ENCODE results near the gene RPTOR. TPM values are rescaled to one million over a fixed set of nuclear protein-coding genes. Genes with fewer than 3 reads are reported as not detected.

The RPTOR gene
- total RNA-seq, 1 donor from 2014 or later = 65.9 TPM

DNA sequence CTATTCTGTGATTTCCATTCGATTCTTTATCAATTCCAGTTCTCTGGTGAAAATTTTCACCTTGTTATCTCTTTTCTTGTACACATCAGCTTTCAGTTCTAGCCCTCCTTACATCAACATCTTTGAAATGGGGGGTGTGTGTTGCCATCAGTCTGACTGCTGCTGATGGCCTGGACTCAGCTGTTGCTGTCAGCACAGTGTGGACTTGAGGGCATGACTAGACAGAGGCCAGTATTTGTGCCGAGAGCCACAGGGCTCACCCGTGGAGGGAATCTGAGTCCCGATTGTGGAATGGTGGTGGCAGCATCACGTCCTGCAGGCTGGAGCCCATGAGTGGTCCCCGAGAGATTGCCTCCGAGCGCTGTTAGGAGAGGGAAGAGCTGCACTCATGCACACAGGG is 114.2 kb downstream of the RPTOR start:
- H3K4me3 Mint-ChIP-seq = no peak overlapping the region
- POLR2A ChIA-PET = no interaction called here
- CTCF ChIA-PET = no interaction called here

DNA sequence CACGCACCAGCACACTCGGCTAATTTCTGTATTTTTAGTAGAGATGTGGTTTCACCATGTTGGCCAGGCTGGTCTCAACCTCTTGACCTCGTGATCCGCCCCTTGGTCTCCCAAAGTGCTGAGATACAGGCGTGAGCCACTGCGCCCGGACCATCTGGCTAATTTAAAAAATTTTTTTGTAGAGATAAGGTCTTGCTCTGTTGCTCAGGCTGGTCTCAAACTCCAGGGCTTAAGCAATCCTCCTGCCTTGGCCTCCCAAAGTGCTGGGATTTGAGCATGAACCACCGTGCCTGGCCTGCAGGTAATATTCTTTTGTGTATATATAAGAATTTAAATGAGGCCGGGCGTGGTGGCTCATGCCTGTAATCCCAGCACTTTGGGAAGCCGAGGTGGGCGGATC is 115.0 kb downstream of the RPTOR start:
- no peak overlapping the region for H3K27ac Mint-ChIP-seq
- no peak overlapping the region for H3K4me3 Mint-ChIP-seq
- DNase-seq (no peak), ATAC-seq (ENCODE audit: low read depth) (no peak)
- intact Hi-C loops (cut with micrococcal nuclease) = loop anchor here (5.0 to 10.0 kb wide), 3 partner anchors 52 to 175 kb away; no protein-coding TSS in a partner anchor
- peaks cover 46% of the 10 kb centered on the region for H3K4me1 Mint-ChIP-seq
- peaks cover 4% of the 10 kb centered on the region for H3K36me3 Mint-ChIP-seq (ENCODE audit: low read depth)
- no peaks in the 10 kb centered on the region for H3K27me3 Mint-ChIP-seq
- TF ChIP-seq CTCF (IDR thresholded peaks at IDR 0.05) = no peak
- peaks cover 3% of the 10 kb centered on the region for H3K9me3 Mint-ChIP-seq
- CTCF ChIA-PET = no interaction called here
- POLR2A ChIA-PET = no interaction called here

More for the DNA sequence above, 114.2 kb downstream of the RPTOR start:
- H3K27ac Mint-ChIP-seq = no peak overlapping the region
- peaks cover 7% of the 10 kb centered on the region for H3K36me3 Mint-ChIP-seq (ENCODE audit: low read depth)
- intact Hi-C loops (cut with micrococcal nuclease) = loop anchor here (5.0 kb wide), 1 partner anchor 52 kb away; no protein-coding TSS in a partner anchor
- H3K27me3 Mint-ChIP-seq = no peaks in the 10 kb centered on the region
- peaks cover 39% of the 10 kb centered on the region for H3K4me1 Mint-ChIP-seq
- DNase-seq (no peak), ATAC-seq (ENCODE audit: low read depth) (no peak)
- no peak for TF ChIP-seq CTCF (IDR thresholded peaks at IDR 0.05)
- H3K9me3 Mint-ChIP-seq = peaks cover 4% of the 10 kb centered on the region

DNA sequence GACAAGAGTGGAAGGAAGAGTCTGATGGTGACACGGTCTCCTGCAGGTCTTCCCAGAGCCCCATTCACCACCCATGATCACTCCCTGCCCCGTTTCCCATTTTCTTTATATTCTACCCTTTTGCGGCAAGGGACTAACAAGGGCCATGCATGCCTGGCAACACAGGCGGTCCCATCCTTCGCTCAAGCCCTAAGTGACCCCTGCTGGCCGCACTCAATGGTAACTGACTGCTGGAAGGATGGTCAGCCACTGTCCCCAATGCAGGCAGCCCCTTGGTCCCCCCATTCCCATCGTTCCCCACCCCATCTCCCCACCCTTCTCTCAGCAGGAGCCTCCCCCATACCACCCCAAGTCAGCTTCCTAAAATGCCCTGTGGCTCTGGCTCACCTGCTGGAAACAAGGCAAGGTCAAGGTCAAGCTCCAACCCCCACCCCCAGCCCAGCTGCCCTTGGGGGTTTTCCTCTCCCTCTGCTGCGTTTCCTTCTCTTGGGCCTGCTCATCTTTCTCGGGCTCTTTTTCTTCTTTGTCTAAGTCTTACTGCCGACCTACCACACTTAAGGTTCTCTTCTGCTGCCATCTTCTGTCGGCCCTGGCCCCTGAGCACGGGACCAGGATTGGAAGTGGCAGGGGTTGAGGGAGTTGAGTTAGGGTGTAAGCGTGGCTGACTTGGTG is 116.0 kb downstream of the RPTOR start:
- peaks cover 4% of the 10 kb centered on the region for H3K36me3 Mint-ChIP-seq (ENCODE audit: low read depth)
- H3K9me3 Mint-ChIP-seq = peaks cover 3% of the 10 kb centered on the region
- peaks cover 52% of the 10 kb centered on the region for H3K4me1 Mint-ChIP-seq
- ChIA-PET CTCF (no interaction called here), POLR2A (interaction anchor here (0.7 kb wide), 1 partner anchor 395 kb away, joined by 3 read pairs; no protein-coding TSS in a partner anchor)
- H3K27ac Mint-ChIP-seq = no peak overlapping the region
- no peak for TF ChIP-seq CTCF (IDR thresholded peaks at IDR 0.05)
- no peaks in the 10 kb centered on the region for H3K27me3 Mint-ChIP-seq
- DNase-seq (no peak), ATAC-seq (ENCODE audit: low read depth) (no peak)
- H3K4me3 Mint-ChIP-seq = no peak overlapping the region
- intact Hi-C loops (cut with micrococcal nuclease) = loop anchor here (10.0 kb wide), 2 partner anchors 74 to 174 kb away; no protein-coding TSS in a partner anchor

- no peak for ATAC-seq (ENCODE audit: low read depth)
Observed at GRCh38 chr17:80662557-80662956, 117.9 kb downstream of the RPTOR start.

More at GRCh38 chr17:80662557-80662956, 117.9 kb downstream of the RPTOR start:
- peaks cover 48% of the 10 kb centered on the region for H3K4me1 Mint-ChIP-seq
- H3K9me3 Mint-ChIP-seq = no peaks in the 10 kb centered on the region
- no peak overlapping the region for H3K27ac Mint-ChIP-seq
- no peak for TF ChIP-seq CTCF (IDR thresholded peaks at IDR 0.05)
- no peak for DNase-seq
- CTCF ChIA-PET = no interaction called here
- POLR2A ChIA-PET = interaction anchor here (0.5 kb wide), 1 partner anchor 604 kb away, joined by 4 read pairs; no protein-coding TSS in a partner anchor
- H3K27me3 Mint-ChIP-seq = no peaks in the 10 kb centered on the region
- intact Hi-C loops (cut with micrococcal nuclease) = loop anchor here (10.0 kb wide), 2 partner anchors 72 to 172 kb away; no protein-coding TSS in a partner anchor
- no peak overlapping the region for H3K4me3 Mint-ChIP-seq
- peaks cover 4% of the 10 kb centered on the region for H3K36me3 Mint-ChIP-seq (ENCODE audit: low read depth)
